Activated CD4-positive, alpha-beta memory T cell treated with anti-CD3 and anti-CD28 coated beads for 36 hours (primary cell): ENCODE results near the gene TMEM236. TPM values are rescaled to one million over a fixed set of nuclear protein-coding genes. Genes with fewer than 3 reads are reported as not detected.
"Not testable (repeated sequence)": the region's sequence is repeated elsewhere in the genome, so short reads cannot be mapped to it uniquely, and the experiment has no call there.

ENCODE experiments used
- CTCF ChIA-PET: fragments of 350-600 bp; sonication (Branson Sonifier 250); formaldehyde crosslinking; loops from one replicate; lab custom pipeline; 2021; ENCODE audit warnings: antibody characterized with exemption, inconsistent platforms; lab: Charles Lee
- POLR2A ChIA-PET: fragments of 350-600 bp; sonication (Branson Sonifier 250); formaldehyde crosslinking; loops from one replicate; lab custom pipeline; 2021; ENCODE audit warnings: antibody characterized with exemption; lab: Charles Lee
- DNase-seq: peaks from one replicate; pipeline ENCODE4 v3.0.0-alpha.2; 2020
- H3K27ac Mint-ChIP-seq: one replicate; pipeline ENCODE4 v1.8.0; 2021; ENCODE audit warnings: mixed read lengths
- H3K27me3 Mint-ChIP-seq: one replicate; pipeline ENCODE4 v1.8.0; 2021; ENCODE audit warnings: mixed read lengths
- H3K36me3 Mint-ChIP-seq: one replicate; pipeline ENCODE4 v1.8.0; 2021; ENCODE audit warnings: mixed read lengths
- H3K4me1 Mint-ChIP-seq: one replicate; pipeline ENCODE4 v1.8.0; 2021; ENCODE audit warnings: low read depth, mixed read lengths
- H3K4me3 Mint-ChIP-seq: one replicate; pipeline ENCODE4 v1.8.0; 2021; ENCODE audit warnings: mild to moderate bottlenecking, mixed read lengths
- H3K9me3 Mint-ChIP-seq: one replicate; pipeline ENCODE4 v1.8.0; 2021; ENCODE audit warnings: mixed read lengths
- intact Hi-C: fragments of 100-400 bp; cut with micrococcal nuclease; formaldehyde crosslinking; loops from one replicate; pipeline ENCODE4 v1.15.1; 2023
- total RNA-seq, 2 experiments: library from RNA; stranded (reverse); gene quantifications; one replicate each; pipeline ENCODE4 v1.2.3, GENCODE V29; 2021

The TMEM236 gene
- total RNA-seq, result under 1 TPM; 0.07 to 0.10 TPM

DNA sequence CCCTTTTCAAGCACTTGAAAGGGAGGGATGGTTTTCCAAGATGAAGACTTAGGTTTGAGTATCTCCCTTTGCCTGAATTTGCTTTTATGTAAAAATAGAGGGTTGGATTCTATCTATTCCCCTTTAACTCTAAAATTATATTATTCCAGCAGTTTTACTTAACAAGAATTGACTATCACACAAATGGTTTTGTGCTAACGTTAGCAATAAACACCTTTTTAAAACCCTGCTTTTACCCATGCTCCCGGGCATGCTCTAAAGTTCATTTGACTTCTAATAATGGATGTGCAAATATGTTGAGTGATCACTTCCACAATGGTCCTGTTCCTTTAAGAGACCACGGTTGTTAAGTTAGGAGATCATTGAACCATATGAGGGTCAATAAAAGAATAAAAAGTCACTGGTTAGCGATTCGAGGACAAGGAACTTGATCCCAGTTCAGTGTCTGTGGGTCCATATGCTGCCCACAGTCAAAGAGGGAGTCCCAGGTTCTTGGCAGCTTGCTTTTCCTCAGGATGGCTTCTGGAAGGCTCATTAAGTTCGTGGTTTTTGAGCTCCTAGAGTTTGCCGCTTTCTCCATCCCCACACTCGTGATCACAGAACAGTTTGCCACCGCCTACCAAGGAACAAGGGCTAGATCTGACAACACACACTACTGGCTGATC is at the start of gene TMEM236:
Gene TMEM236 (plus strand): TSS at position 421 of the 665 bp plus-strand sequence. CDS start 95 bp downstream, at position 516.
- Mint-ChIP-seq H3K36me3 (no peaks in the 10 kb centered on the region), H3K4me3 (no peak within 1 kb of the TSS), H3K27ac (no peak within 1 kb of the TSS), H3K4me1 (peaks cover 3% of the 10 kb centered on the region), H3K27me3 (no peaks in the 10 kb centered on the region), H3K9me3 (no peaks in the 10 kb centered on the region)
- POLR2A ChIA-PET, result no interaction called here
- CTCF ChIA-PET, result no interaction called here
- intact Hi-C loops, result no loop called here
- no peak for DNase-seq

DNA sequence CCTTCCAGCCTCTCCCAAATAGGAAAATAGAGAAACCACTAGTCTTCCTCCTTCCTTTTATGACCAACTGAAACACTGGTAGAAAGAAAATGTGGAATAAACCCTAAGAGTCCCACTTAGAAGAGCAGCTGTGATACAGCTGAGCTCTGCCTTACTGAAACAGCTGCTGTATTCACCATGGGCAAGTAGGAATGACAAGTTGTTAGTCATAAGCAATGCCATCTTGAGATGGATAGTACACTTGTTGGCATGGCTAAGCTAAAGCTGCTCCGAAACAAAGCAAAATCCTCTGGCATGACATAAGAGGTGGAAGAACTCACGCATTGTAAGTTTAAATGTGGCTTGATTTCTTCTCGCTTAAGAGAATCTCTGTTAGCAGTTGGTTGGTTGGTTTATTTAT is 48.3 kb upstream of the TMEM236 start:
- intact Hi-C loops, result no loop called here
- no peak for DNase-seq
- POLR2A ChIA-PET, result no interaction called here
- no peaks in the 10 kb centered on the region for H3K27me3 Mint-ChIP-seq
- no peaks in the 10 kb centered on the region for H3K4me1 Mint-ChIP-seq
- H3K4me3 Mint-ChIP-seq, result no peak overlapping the region
- no peak overlapping the region for H3K27ac Mint-ChIP-seq
- H3K9me3 Mint-ChIP-seq, result no peaks in the 10 kb centered on the region
- peaks cover 19% of the 10 kb centered on the region for H3K36me3 Mint-ChIP-seq
- CTCF ChIA-PET, result no interaction called here

DNA sequence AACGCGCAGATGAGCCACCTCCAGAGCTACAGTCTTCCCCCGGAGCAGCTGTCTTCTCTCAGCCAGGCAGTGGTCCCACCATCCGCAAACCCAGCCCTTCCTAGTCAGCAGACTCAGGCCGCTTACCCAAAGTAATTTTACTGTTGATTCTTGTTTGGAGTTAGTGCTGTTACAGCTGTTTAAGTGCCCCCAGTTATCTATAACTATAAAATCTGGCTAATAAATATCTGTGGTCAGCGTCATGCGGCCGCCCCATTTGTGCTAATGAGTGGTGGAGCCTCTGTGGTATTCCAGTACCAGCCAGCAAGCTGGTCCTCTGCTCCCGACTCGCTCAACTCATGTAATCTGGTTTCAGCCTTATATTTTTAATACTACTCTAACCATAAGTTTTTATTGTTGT is 43.2 kb upstream of the TMEM236 start:
- Mint-ChIP-seq H3K4me1 (no peaks in the 10 kb centered on the region), H3K4me3 (no peak overlapping the region), H3K9me3 (no peaks in the 10 kb centered on the region), H3K27me3 (no peaks in the 10 kb centered on the region), H3K27ac (no peak overlapping the region), H3K36me3 (peaks cover 25% of the 10 kb centered on the region)
- intact Hi-C loops, result no loop called here
- no peak for DNase-seq
- ChIA-PET POLR2A (no interaction called here), CTCF (no interaction called here)

- Mint-ChIP-seq H3K36me3 (peaks cover 32% of the 10 kb centered on the region), H3K4me3 (no peak overlapping the region)
- CTCF ChIA-PET, result no interaction called here
Observed at GRCh38 chr10:17709492-17709891, 42.5 kb upstream of the TMEM236 start.

DNA sequence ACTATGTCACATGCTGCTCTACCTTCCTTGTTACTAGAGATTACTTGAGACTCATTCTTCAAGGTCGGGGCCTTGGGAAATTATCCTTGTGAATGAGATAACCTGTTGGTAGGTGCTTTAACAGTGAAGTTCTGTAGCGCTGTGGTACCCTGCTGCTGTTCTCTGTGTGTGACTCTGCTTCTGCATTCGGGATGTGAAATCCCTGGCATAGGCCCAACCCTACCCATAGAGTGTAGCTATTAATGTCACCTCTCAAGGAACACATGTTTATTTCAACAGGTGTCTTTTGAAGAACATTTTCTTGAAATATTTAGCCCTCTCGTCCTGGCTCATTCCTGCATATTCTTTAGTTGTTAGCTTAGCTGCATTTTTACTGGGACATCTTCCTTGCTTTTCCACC is 41.8 kb upstream of the TMEM236 start:
- Mint-ChIP-seq H3K4me1 (no peaks in the 10 kb centered on the region), H3K9me3 (no peaks in the 10 kb centered on the region), H3K4me3 (no peak overlapping the region), H3K27ac (peak overlapping the region; percentile 36), H3K36me3 (peaks cover 38% of the 10 kb centered on the region), H3K27me3 (no peaks in the 10 kb centered on the region)
- intact Hi-C loops, result no loop called here
- no peak for DNase-seq
- POLR2A ChIA-PET, result no interaction called here
- CTCF ChIA-PET, result no interaction called here

More at GRCh38 chr10:17709492-17709891, 42.5 kb upstream of the TMEM236 start:
- H3K9me3 Mint-ChIP-seq, result no peaks in the 10 kb centered on the region
- intact Hi-C loops, result no loop called here
- DNase-seq, result no peak
- POLR2A ChIA-PET, result no interaction called here
- no peaks in the 10 kb centered on the region for H3K27me3 Mint-ChIP-seq
- no peaks in the 10 kb centered on the region for H3K4me1 Mint-ChIP-seq
- no peak overlapping the region for H3K27ac Mint-ChIP-seq

DNA sequence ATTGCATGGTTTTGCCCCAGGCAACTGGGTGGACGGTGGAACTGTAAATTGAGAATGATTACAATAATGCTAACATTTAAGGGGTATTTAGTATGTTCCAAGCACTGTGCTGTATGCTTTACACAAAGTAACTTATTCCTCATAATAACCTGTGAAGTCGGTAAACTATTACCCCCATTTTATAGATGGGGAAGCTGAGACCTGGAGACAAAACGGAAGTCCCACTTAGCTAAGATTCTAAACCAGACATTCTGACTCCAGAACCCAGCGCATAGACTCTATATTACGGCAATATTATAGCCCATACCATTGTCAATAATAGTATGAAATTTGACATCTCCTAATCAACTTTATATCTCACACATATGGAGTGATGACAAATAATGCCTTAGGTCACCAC is 39.9 kb upstream of the TMEM236 start:
- ChIA-PET POLR2A (no interaction called here), CTCF (no interaction called here)
- peaks cover 46% of the 10 kb centered on the region for H3K36me3 Mint-ChIP-seq
- no peaks in the 10 kb centered on the region for H3K27me3 Mint-ChIP-seq
- no peak for DNase-seq
- no peak overlapping the region for H3K4me3 Mint-ChIP-seq
- H3K9me3 Mint-ChIP-seq, result no peaks in the 10 kb centered on the region
- intact Hi-C loops, result no loop called here
- H3K27ac Mint-ChIP-seq, result no peak overlapping the region
- no peaks in the 10 kb centered on the region for H3K4me1 Mint-ChIP-seq

DNA sequence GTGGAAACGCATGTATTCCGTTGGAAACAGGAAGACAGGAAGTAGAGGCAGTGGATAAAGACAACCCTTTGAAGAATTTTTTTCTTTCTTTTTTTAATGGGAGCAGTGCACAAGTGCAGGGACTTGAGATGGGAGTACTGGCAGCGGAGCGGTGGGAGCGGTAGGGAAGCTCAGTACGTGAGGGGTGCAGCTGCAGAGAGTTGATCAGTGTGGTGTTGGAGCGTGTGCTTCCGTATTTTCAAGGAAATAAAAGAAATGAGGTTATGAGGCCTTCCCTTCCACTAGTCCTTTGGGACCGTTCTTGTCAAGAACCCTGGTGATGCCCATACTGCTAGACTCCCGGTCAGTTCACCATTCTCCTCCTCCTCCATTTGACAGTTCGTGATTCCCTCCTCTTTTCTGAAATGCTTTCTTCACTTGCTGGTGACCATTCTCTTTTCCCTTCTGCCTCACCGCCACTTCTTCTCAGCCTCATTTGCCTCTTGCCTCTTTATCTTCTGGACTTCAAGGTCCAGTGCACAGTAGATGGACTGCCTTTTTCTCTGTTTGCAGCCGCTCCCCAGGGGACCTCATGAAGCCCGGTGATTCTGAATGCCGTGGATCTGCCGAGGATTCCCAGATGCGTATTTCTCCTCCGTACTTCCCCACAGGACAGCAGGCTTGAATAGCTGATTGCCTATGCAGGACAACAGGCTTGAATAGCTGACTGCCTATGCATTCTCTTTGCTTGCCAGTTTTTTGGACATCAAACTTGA is 39.1 kb upstream of the TMEM236 start:
- H3K27ac Mint-ChIP-seq, result no peak overlapping the region
- H3K27me3 Mint-ChIP-seq, result no peaks in the 10 kb centered on the region
- ChIA-PET CTCF (no interaction called here), POLR2A (no interaction called here)
- H3K36me3 Mint-ChIP-seq, result peaks cover 47% of the 10 kb centered on the region
- no peak overlapping the region for H3K4me3 Mint-ChIP-seq
- DNase-seq, result no peak
- H3K9me3 Mint-ChIP-seq, result no peaks in the 10 kb centered on the region
- H3K4me1 Mint-ChIP-seq, result no peaks in the 10 kb centered on the region
- intact Hi-C loops, result no loop called here

DNA sequence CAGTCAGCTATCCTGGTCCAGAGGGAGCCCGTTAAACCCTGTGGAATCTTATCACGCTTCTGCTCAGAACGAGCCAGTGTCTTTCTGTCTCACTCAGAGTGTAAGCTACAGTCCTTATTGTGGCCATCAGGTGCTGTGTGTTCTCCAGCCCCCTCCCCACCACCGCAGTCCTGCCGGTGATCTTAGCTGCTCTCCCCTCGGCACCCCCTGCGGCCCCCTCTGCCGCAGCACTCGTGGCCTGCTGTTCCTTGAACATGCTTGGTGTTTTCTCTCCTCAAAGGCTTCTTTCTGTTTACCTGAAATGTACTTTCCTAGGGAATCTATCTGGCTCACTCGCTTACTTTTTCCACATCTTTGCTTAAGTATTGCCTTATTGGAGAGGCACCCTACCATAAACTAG is 38.2 kb upstream of the TMEM236 start:
- no peaks in the 10 kb centered on the region for H3K4me1 Mint-ChIP-seq
- no peak for DNase-seq
- no peak overlapping the region for H3K27ac Mint-ChIP-seq
- ChIA-PET CTCF (no interaction called here), POLR2A (no interaction called here)
- no peak overlapping the region for H3K4me3 Mint-ChIP-seq
- no peaks in the 10 kb centered on the region for H3K27me3 Mint-ChIP-seq
- H3K36me3 Mint-ChIP-seq, result peaks cover 47% of the 10 kb centered on the region
- no peaks in the 10 kb centered on the region for H3K9me3 Mint-ChIP-seq
- intact Hi-C loops, result no loop called here

- ChIA-PET CTCF (interaction anchor here (0.9 kb wide), 1 partner anchor 21 kb away, joined by 3 read pairs; no protein-coding TSS in a partner anchor), POLR2A (no interaction called here)
- Mint-ChIP-seq H3K27me3 (no peaks in the 10 kb centered on the region), H3K4me3 (no peak overlapping the region), H3K36me3 (peaks cover 49% of the 10 kb centered on the region), H3K9me3 (no peaks in the 10 kb centered on the region), H3K27ac (no peak overlapping the region), H3K4me1 (no peaks in the 10 kb centered on the region)
- DNase-seq, result no peak
- intact Hi-C loops, result no loop called here
Observed at GRCh38 chr10:17716161-17716560, 35.8 kb upstream of the TMEM236 start.

DNA sequence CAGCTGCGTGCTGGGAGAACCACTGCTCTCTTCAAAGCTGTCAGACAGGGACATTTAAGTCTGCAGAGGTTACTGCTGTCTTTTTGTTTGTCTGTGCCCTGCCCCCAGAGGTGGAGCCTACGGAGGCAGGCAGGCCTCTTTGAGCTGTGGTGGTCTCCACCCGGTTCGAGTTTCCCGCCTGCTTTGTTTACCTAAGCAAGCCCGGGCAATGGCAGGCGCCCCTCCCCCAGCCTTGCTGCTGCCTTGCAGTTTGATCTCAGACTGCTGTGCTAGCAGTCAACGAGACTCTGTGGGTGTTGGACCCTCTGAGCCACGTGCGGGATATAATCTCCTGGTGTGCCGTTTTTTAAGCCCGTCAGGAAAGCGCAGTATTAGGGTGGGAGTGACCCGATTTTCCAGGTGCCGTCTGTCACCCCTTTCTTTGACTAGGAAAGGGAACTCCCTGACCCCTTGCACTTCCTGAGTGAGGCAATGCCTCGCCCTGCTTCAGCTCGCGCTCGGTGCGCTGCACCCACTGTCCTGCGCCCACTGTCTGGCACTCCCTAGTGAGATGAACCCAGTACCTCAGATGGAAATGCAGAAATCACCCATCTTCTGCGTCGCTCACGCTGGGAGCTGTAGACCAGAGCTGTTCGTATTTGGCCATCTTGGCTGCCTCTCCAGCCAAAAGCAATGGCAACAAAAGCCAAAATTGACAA is 29.5 kb upstream of the TMEM236 start:
- H3K36me3 Mint-ChIP-seq, result peaks cover 27% of the 10 kb centered on the region
- H3K27ac Mint-ChIP-seq, H3K4me3 Mint-ChIP-seq, DNase-seq, H3K4me1 Mint-ChIP-seq, H3K9me3 Mint-ChIP-seq, POLR2A ChIA-PET, H3K27me3 Mint-ChIP-seq, intact Hi-C loops, CTCF ChIA-PET: not testable (repeated sequence)

- ChIA-PET POLR2A (no interaction called here), CTCF (no interaction called here)
- Mint-ChIP-seq H3K27me3 (no peaks in the 10 kb centered on the region), H3K4me3 (no peak overlapping the region), H3K4me1 (no peaks in the 10 kb centered on the region), H3K27ac (no peak overlapping the region), H3K36me3 (peaks cover 19% of the 10 kb centered on the region), H3K9me3 (peaks cover 5% of the 10 kb centered on the region)
- intact Hi-C loops, result no loop called here
- no peak for DNase-seq
Observed at GRCh38 chr10:17725703-17726102, 26.3 kb upstream of the TMEM236 start.

GRCh38 chr10:17729630-17730029 is 22.4 kb upstream of the TMEM236 start:
- no peak overlapping the region for H3K27ac Mint-ChIP-seq
- POLR2A ChIA-PET, result no interaction called here
- CTCF ChIA-PET, result no interaction called here
- H3K4me1 Mint-ChIP-seq, result no peaks in the 10 kb centered on the region
- no peaks in the 10 kb centered on the region for H3K27me3 Mint-ChIP-seq
- no peak for DNase-seq
- H3K9me3 Mint-ChIP-seq, result no peaks in the 10 kb centered on the region
- no peak overlapping the region for H3K4me3 Mint-ChIP-seq
- H3K36me3 Mint-ChIP-seq, result no peaks in the 10 kb centered on the region
- intact Hi-C loops, result no loop called here
